Measurements from ENCODE around the gene TTLL3.

Gene TTLL3

DNA sequence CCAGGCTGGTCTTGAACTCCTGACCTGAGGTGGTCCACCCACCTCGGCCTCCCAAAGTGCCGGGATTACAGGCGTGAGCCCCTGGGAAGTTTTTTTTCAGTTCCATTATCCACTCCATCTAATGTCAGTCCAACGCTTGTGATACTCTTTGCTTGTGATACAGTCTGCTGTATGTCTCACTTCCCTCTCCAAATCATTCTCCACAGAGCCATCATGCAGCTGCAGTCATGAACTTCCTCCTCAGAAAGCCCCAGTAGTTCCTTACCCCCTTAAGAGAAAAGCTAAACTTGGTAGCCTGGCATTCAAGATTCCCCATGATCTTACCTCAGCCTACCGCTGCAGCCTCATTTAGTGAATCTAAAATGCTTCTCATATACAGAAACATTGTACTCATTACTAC lies 14.9 kb upstream of the TTLL3 start:
- H3K27ac ChIP-seq (ENCODE audit: low read depth, low read length) = no peak overlapping the region
- TF ChIP-seq, protein P1, sequence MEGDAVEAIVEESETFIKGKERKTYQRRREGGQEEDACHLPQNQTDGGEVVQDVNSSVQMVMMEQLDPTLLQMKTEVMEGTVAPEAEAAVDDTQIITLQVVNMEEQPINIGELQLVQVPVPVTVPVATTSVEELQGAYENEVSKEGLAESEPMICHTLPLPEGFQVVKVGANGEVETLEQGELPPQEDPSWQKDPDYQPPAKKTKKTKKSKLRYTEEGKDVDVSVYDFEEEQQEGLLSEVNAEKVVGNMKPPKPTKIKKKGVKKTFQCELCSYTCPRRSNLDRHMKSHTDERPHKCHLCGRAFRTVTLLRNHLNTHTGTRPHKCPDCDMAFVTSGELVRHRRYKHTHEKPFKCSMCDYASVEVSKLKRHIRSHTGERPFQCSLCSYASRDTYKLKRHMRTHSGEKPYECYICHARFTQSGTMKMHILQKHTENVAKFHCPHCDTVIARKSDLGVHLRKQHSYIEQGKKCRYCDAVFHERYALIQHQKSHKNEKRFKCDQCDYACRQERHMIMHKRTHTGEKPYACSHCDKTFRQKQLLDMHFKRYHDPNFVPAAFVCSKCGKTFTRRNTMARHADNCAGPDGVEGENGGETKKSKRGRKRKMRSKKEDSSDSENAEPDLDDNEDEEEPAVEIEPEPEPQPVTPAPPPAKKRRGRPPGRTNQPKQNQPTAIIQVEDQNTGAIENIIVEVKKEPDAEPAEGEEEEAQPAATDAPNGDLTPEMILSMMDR (IDR thresholded peaks at IDR 0.05; ENCODE audit: insufficient read depth, low read length, poor library complexity, severe bottlenecking) = no peak
- TF ChIP-seq EZH2phosphoT487 (conservative IDR thresholded peaks at IDR 0.05; ENCODE audit: low read length) = no peak
- peaks cover 11% of the 10 kb centered on the region; the same call in 1 of the 2 replicates for H4K20me1 ChIP-seq (ENCODE audit: low read depth, low read length)
- H3K79me2 ChIP-seq (ENCODE audit: insufficient read depth, low read length) = peaks cover 55% of the 10 kb centered on the region
- H3K4me2 ChIP-seq (ENCODE audit: low read depth, low read length, poor library complexity, severe bottlenecking) = no peak overlapping the region
- H3K9me2 ChIP-seq (replicated peaks; ENCODE audit: insufficient read depth, low read length) = no peaks in the 10 kb centered on the region
- H3K36me3 ChIP-seq (ENCODE audit: low read length) = peaks cover 21% of the 10 kb centered on the region
- no peak overlapping the region for H3K9ac ChIP-seq (ENCODE audit: low read length)
- 0 out of 2 replicates have a peak, but pooled peaks cover 4% of the 10 kb centered on the region for H3F3A ChIP-seq (ENCODE audit: insufficient read depth)
- no peaks in the 10 kb centered on the region for H3K9me3 ChIP-seq (ENCODE audit: insufficient read depth, low read length)
- no peak overlapping the region for H2AFZ ChIP-seq (ENCODE audit: low read depth, low read length, severe bottlenecking)
- no peak overlapping the region for H3K4me3 ChIP-seq (ENCODE audit: insufficient read depth, low read length, poor library complexity, severe bottlenecking)
- no peaks in the 10 kb centered on the region for H3K27me3 ChIP-seq (ENCODE audit: low read length)

DNA sequence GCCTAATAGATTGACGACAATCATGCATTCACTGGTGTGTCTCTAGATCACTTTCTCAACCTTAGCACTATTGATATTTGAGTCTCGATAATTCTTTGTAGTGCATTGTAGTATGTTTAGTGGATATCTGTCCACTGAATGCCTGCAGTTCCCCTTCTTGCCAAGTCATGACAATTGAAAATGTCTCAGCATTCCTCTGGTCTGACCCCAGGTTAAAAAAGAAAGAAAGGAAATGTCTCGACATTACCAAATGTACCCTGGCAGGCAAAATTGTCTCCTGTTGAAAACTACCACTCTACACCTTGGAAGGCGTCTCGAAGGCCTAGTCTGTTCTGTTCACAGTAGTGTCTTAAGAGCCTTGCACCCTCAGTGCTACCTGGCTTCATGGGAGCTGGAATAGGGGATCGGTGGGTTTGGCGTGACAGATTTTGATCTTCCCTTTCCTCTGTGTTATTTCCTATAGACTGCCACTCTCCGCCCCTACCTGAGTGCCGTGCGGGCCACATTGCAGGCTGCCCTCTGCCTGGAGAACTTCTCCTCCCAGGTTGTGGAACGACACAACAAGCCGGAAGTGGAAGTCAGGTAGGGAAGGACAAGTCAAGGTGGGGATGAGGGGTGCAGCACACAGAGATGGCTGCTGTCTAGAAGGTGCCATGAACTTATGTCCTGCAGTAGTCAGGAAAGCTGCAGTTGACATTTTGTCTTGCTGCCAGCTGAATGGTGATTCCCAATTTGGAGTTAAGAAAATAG lies 12.7 kb upstream of the TTLL3 start:
- Histone ChIP-seq H3K27ac (ENCODE audit: low read depth, low read length) (no peak overlapping the region), H3K4me2 (ENCODE audit: low read depth, low read length, poor library complexity, severe bottlenecking) (no peak overlapping the region), H3K9me2 (replicated peaks; ENCODE audit: insufficient read depth, low read length) (no peaks in the 10 kb centered on the region), H3K9me3 (ENCODE audit: insufficient read depth, low read length) (no peaks in the 10 kb centered on the region), H3K79me2 (ENCODE audit: insufficient read depth, low read length) (peaks cover 47% of the 10 kb centered on the region), H3K9ac (ENCODE audit: low read length) (no peak overlapping the region), H3K36me3 (ENCODE audit: low read length) (peaks cover 31% of the 10 kb centered on the region), H4K20me1 (ENCODE audit: low read depth, low read length) (peaks cover 11% of the 10 kb centered on the region; the same call in 1 of the 2 replicates), H3F3A (ENCODE audit: insufficient read depth) (no peaks in the 10 kb centered on the region), H3K27me3 (ENCODE audit: low read length) (no peaks in the 10 kb centered on the region), H2AFZ (ENCODE audit: low read depth, low read length, severe bottlenecking) (no peak overlapping the region), H3K4me3 (ENCODE audit: insufficient read depth, low read length, poor library complexity, severe bottlenecking) (no peak overlapping the region)
- TF ChIP-seq, protein P1 (IDR thresholded peaks at IDR 0.05; ENCODE audit: insufficient read depth, low read length, poor library complexity, severe bottlenecking) = no peak
- TF ChIP-seq EZH2phosphoT487 (conservative IDR thresholded peaks at IDR 0.05; ENCODE audit: low read length) = no peak

DNA sequence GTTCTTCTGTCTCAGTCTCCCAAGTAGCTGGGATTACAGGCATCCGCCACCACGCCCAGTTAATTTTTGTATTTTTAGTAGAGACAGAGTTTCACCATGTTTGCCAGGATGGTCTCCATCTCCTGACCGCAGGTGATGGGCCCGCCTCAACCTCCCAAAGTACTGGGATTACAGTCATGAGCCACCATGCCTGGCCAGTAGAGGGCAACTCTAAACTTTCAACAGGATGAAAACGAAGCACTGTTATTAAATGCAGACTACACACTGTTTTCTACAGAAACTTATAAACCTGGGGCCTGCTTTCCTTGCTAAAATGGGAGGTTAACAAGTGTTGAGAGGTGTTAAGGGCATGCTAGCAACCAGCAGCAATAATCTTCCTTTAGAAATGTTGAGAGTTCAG lies 9.5 kb upstream of the TTLL3 start:
- Histone ChIP-seq H3K79me2 (ENCODE audit: insufficient read depth, low read length) (peaks cover 21% of the 10 kb centered on the region), H3K36me3 (ENCODE audit: low read length) (peaks cover 41% of the 10 kb centered on the region), H3K4me2 (ENCODE audit: low read depth, low read length, poor library complexity, severe bottlenecking) (no peak overlapping the region), H3K9me2 (replicated peaks; ENCODE audit: insufficient read depth, low read length) (no peaks in the 10 kb centered on the region), H3K9ac (ENCODE audit: low read length) (no peak overlapping the region), H3K27me3 (ENCODE audit: low read length) (no peaks in the 10 kb centered on the region), H2AFZ (ENCODE audit: low read depth, low read length, severe bottlenecking) (no peak overlapping the region), H3F3A (ENCODE audit: insufficient read depth) (no peaks in the 10 kb centered on the region), H3K4me3 (ENCODE audit: insufficient read depth, low read length, poor library complexity, severe bottlenecking) (no peak overlapping the region), H3K9me3 (ENCODE audit: insufficient read depth, low read length) (no peaks in the 10 kb centered on the region), H3K27ac (ENCODE audit: low read depth, low read length) (no peak overlapping the region), H4K20me1 (ENCODE audit: low read depth, low read length) (0 out of 2 replicates have a peak, but pooled peaks cover 6% of the 10 kb centered on the region)
- TF ChIP-seq EZH2phosphoT487 (conservative IDR thresholded peaks at IDR 0.05; ENCODE audit: low read length) = no peak
- TF ChIP-seq, protein P1 (IDR thresholded peaks at IDR 0.05; ENCODE audit: insufficient read depth, low read length, poor library complexity, severe bottlenecking) = peak; percentile 19

All from SU-DHL-6 (cell line).